Astrocyte (in vitro differentiated cells and primary cell): ENCODE measurements around the gene CYSTM1. TPM values are rescaled to one million over a fixed set of nuclear protein-coding genes. Genes with fewer than 3 reads are reported as not detected.

Experiments used
- DNase-seq: peaks from one replicate; pipeline ENCODE4 v3.0.0-alpha.2; 2010; ENCODE audit warnings: low read depth
- FAIRE-seq: peaks from 2 replicates; lab custom pipeline; 2011; peaks lifted over from hg19 to GRCh38; lab: Jason Lieb, UNC
- H2AFZ ChIP-seq: 2 replicates; pipeline ENCODE4 v1.6.0; 2012; ENCODE audit warnings: low read depth, low read length, inconsistent platforms
- H3K27ac ChIP-seq: 2 replicates; pipeline ENCODE4 v1.5.1; 2011; ENCODE audit warnings: low read depth, low read length, inconsistent platforms
- H3K27me3 ChIP-seq: 2 replicates; pipeline ENCODE4 v1.6.0; 2011; ENCODE audit warnings: low read length, inconsistent platforms; ENCODE audit not compliant: insufficient read depth
- H3K36me3 ChIP-seq: 2 replicates; pipeline ENCODE4 v1.5.1; 2011; ENCODE audit warnings: low read length, inconsistent platforms; ENCODE audit not compliant: insufficient read depth
- H3K4me1 ChIP-seq: 2 replicates; pipeline ENCODE4 v1.5.1; 2011; ENCODE audit warnings: low read length, inconsistent platforms; ENCODE audit not compliant: insufficient read depth
- H3K4me2 ChIP-seq: 2 replicates; pipeline ENCODE4 v1.6.0; 2012; ENCODE audit warnings: low read length, inconsistent platforms
- H3K4me3 ChIP-seq: 2 replicates; pipeline ENCODE4 v1.5.1; 2011; ENCODE audit warnings: low read depth, mild to moderate bottlenecking, low read length, inconsistent platforms; ENCODE audit not compliant: insufficient read depth
- H3K79me2 ChIP-seq: 2 replicates; pipeline ENCODE4 v1.6.0; 2012; ENCODE audit warnings: mild to moderate bottlenecking, low read length, inconsistent platforms; ENCODE audit not compliant: insufficient read depth
- H3K9ac ChIP-seq: 2 replicates; pipeline ENCODE4 v1.6.0; 2012; ENCODE audit warnings: mild to moderate bottlenecking, low read length, inconsistent platforms
- H3K9me3 ChIP-seq: 2 replicates; pipeline ENCODE4 v1.5.1; 2012; ENCODE audit warnings: low read depth, mild to moderate bottlenecking, low read length, inconsistent platforms; ENCODE audit not compliant: insufficient read depth
- H4K20me1 ChIP-seq: 2 replicates; pipeline ENCODE4 v1.6.0; 2012; ENCODE audit warnings: low read length, inconsistent platforms; ENCODE audit not compliant: insufficient read depth
- H3K27ac Mint-ChIP-seq: one replicate; pipeline ENCODE4 v1.8.0; 2021; ENCODE audit warnings: mild to moderate bottlenecking, mixed read lengths; ENCODE audit not compliant: unreplicated experiment
- H3K27me3 Mint-ChIP-seq: one replicate; pipeline ENCODE4 v1.8.0; 2021; ENCODE audit warnings: low read depth, mixed read lengths; ENCODE audit not compliant: unreplicated experiment
- H3K36me3 Mint-ChIP-seq: one replicate; pipeline ENCODE4 v1.8.0; 2021; ENCODE audit warnings: low read depth, mixed read lengths; ENCODE audit not compliant: unreplicated experiment
- H3K4me1 Mint-ChIP-seq: one replicate; pipeline ENCODE4 v1.8.0; 2021; ENCODE audit warnings: low read depth, mixed read lengths; ENCODE audit not compliant: unreplicated experiment
- H3K4me3 Mint-ChIP-seq: one replicate; pipeline ENCODE4 v1.8.0; 2021; ENCODE audit warnings: mild to moderate bottlenecking, moderate library complexity, mixed read lengths; ENCODE audit not compliant: unreplicated experiment
- H3K9me3 Mint-ChIP-seq: one replicate; pipeline ENCODE4 v1.8.0; 2021; ENCODE audit warnings: mild to moderate bottlenecking, mixed read lengths; ENCODE audit not compliant: unreplicated experiment
- EZH2 ChIP-seq: IDR thresholded peaks from 2 replicates; pipeline ENCODE4 v1.6.1; 2012; ENCODE audit warnings: mild to moderate bottlenecking, low read length, inconsistent platforms; ENCODE audit not compliant: insufficient read depth
- total RNA-seq: library from RNA; stranded (reverse); gene quantifications from 2 replicates; pipeline ENCODE4 v1.2.1, GENCODE V29; 2021
- TF ChIP-seq, protein P1 (sequence below): IDR thresholded peaks from 2 replicates; pipeline ENCODE4 v1.5.1; 2011; ENCODE audit warnings: low read depth, mild to moderate bottlenecking, inconsistent platforms, low read length, moderate library complexity; ENCODE audit not compliant: insufficient read depth

The CYSTM1 gene
- total RNA-seq, 1 donor from 2014 or later: 46.3 TPM

DNA sequence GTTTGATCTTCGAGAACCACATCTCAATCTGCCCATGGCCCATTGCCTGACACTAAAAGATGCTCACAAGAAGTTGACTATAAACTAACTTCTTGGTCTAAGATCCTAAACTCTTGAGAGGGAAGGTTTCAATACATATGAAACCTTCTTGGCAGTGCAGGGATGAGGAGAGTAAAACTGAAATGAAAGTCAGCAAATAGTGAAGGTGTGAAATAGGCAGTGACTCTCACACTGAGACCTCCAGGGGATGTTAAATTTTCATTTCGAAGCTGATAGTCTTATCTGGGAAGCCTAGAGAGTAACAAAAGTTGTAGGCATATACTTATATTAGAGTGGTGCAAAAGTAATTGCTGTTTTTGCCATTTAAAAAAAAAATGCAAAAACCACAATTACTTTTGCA lies 974 bp upstream of the CYSTM1 start:
- no peaks in the 10 kb centered on the region for H3K36me3 Mint-ChIP-seq
- Histone ChIP-seq H3K79me2 (no peaks in the 10 kb centered on the region), H3K36me3 (no peaks in the 10 kb centered on the region), H3K4me3 (no peak overlapping the region), H3K4me2 (no peak overlapping the region), H3K9ac (no peak overlapping the region), H3K27me3 (no peaks in the 10 kb centered on the region), H4K20me1 (no peaks in the 10 kb centered on the region), H3K27ac (no peak overlapping the region), H3K9me3 (no peaks in the 10 kb centered on the region), H3K4me1 (peaks cover 12% of the 10 kb centered on the region), H2AFZ (no peak overlapping the region)
- peaks cover 6% of the 10 kb centered on the region for H3K4me1 Mint-ChIP-seq
- H3K4me3 Mint-ChIP-seq: peak overlapping the region; percentile 60
- DNase-seq: no peak
- no peak overlapping the region for H3K27ac Mint-ChIP-seq
- no peak for FAIRE-seq
- TF ChIP-seq, protein P1, sequence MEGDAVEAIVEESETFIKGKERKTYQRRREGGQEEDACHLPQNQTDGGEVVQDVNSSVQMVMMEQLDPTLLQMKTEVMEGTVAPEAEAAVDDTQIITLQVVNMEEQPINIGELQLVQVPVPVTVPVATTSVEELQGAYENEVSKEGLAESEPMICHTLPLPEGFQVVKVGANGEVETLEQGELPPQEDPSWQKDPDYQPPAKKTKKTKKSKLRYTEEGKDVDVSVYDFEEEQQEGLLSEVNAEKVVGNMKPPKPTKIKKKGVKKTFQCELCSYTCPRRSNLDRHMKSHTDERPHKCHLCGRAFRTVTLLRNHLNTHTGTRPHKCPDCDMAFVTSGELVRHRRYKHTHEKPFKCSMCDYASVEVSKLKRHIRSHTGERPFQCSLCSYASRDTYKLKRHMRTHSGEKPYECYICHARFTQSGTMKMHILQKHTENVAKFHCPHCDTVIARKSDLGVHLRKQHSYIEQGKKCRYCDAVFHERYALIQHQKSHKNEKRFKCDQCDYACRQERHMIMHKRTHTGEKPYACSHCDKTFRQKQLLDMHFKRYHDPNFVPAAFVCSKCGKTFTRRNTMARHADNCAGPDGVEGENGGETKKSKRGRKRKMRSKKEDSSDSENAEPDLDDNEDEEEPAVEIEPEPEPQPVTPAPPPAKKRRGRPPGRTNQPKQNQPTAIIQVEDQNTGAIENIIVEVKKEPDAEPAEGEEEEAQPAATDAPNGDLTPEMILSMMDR: no peak
- no peak for TF ChIP-seq EZH2
- H3K27me3 Mint-ChIP-seq: peaks cover 6% of the 10 kb centered on the region
- no peaks in the 10 kb centered on the region for H3K9me3 Mint-ChIP-seq

DNA sequence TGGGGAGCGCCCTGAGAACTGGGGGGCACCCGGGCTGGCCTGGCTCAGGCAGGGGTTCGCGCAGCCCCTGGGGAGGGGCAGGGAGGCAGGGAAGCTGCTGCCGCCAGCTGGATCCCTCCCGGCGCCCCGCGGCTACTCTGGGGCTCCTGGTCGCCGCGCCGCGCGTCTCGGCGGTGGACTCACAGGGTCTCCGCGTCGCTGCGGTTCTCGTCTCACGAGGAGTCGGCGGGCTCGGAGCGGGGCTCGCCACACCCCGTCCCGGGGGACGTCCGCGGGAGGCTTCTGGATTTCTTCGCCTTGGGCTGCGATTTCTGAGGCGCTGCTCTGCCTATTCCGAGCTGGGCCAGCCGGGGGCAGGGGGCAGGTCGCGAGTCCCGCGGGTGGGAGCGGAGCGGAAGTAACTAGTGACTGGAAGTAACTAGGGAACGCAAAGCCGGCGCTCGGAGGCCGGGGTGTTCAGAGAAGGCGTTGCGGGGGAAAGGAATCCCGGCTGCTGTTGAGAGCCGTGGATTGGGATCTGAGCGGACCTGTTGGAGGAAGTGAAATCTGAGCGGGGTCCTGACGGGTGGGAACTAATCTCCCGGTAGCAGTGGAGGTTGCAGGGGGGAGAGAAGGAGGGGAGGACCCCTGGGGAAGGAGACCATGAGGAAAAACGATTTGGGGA lies 511 bp downstream of the CYSTM1 start:
- Mint-ChIP-seq H3K27me3 (peaks cover 6% of the 10 kb centered on the region), H3K9me3 (no peaks in the 10 kb centered on the region), H3K27ac (peak overlapping the region; percentile 99), H3K4me1 (peaks cover 6% of the 10 kb centered on the region), H3K4me3 (peak overlapping the region; percentile 93), H3K36me3 (no peaks in the 10 kb centered on the region)
- Histone ChIP-seq H4K20me1 (no peaks in the 10 kb centered on the region), H3K9me3 (no peaks in the 10 kb centered on the region), H3K79me2 (no peaks in the 10 kb centered on the region), H3K4me3 (peak overlapping the region; percentile 80), H3K27me3 (no peaks in the 10 kb centered on the region), H3K4me1 (peaks cover 12% of the 10 kb centered on the region), H3K36me3 (no peaks in the 10 kb centered on the region), H2AFZ (peak overlapping the region; percentile 90), H3K4me2 (peak overlapping the region; percentile 91), H3K27ac (peak overlapping the region; percentile 70), H3K9ac (peak overlapping the region; percentile 84)
- DNase-seq (peak; percentile 42), FAIRE-seq (no peak)
- no peak for TF ChIP-seq EZH2
- TF ChIP-seq, protein P1: no peak

DNA sequence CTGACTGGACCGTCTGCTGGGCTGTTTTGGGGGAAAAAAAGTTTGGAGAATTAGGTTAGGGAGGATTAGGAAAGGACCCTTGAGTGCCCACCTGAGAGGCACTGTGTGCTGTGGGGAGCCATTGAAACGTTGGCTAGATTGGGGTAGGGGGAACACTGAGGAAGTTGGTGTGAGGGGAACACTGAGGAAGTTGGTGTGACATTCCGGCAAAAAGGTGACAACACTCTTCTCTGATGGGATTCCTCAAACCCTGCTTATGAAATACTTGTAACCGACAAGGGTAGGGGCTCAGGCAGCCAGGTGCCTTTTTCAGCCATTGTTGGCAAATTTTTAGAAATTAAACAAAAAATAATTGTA lies 1.0 kb downstream of the CYSTM1 start:
- Mint-ChIP-seq H3K27ac (peak overlapping the region; percentile 99), H3K4me1 (peaks cover 6% of the 10 kb centered on the region), H3K36me3 (no peaks in the 10 kb centered on the region), H3K9me3 (no peaks in the 10 kb centered on the region), H3K4me3 (peak overlapping the region; percentile 93), H3K27me3 (peaks cover 6% of the 10 kb centered on the region)
- Histone ChIP-seq H3K27ac (no peak overlapping the region), H3K4me2 (peak overlapping the region; percentile 91), H3K9ac (peak overlapping the region; percentile 84), H2AFZ (peak overlapping the region; percentile 90), H3K27me3 (no peaks in the 10 kb centered on the region), H3K9me3 (no peaks in the 10 kb centered on the region), H3K79me2 (no peaks in the 10 kb centered on the region), H4K20me1 (no peaks in the 10 kb centered on the region), H3K36me3 (no peaks in the 10 kb centered on the region), H3K4me3 (peak overlapping the region; percentile 80), H3K4me1 (peaks cover 12% of the 10 kb centered on the region)
- FAIRE-seq: no peak
- no peak for DNase-seq
- no peak for TF ChIP-seq EZH2
- TF ChIP-seq, protein P1: no peak
